Fibroblast of pulmonary artery (primary cell): Measurements from ENCODE around the gene ANKRD65.

Experiments
- DNase-seq: peaks from one replicate; pipeline ENCODE4 v3.0.0-alpha.2; 2010; ENCODE audit warnings: low read depth
- H3K4me3 ChIP-seq: replicated peaks from 2 replicates; pipeline ENCODE4 v1.5.1; 2011; ENCODE audit warnings: low read depth, mild to moderate bottlenecking, control low read depth, low read length, moderate library complexity
- TF ChIP-seq, protein P1 (sequence below): IDR thresholded peaks from 2 replicates; pipeline ENCODE4 v1.5.1; 2011; ENCODE audit warnings: mild to moderate bottlenecking, control low read depth, low read length, inconsistent platforms; ENCODE audit errors: missing control alignments

ANKRD65 gene

DNA sequence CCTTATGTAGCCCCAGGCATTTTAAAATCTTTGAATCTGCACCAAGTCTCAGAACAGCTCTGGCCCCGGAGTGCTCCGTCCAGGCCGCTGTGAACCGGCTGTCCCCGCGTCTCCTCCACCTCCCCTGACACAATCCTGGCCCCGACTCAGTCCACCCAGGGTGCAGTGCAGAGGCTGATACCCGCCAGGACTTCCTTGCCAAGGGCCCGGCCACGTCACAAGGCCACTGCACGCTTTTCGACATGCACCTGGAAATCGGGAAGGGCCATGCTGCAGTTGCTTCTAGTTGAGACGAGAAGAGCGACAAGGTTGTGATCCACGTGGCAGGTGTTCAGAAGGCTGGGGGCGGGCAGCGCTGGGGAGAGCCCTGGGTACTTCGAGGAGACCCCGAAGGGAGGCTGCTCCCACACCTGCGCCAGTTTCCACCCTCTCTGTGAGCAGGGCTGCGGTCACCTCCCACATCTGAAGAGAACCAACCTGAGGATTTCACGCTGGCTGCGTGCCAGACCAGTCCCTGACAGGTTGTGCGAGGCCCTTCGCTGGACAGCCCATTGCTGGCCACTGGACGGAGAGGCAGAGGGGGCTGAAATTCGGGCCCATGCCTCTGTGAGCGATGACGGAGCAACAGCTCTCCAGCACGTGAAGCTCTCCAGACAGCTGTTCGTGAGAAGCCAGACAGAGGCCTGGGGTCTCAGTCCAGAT is 21.1 kb upstream of the ANKRD65 start:
- no peak for DNase-seq
- TF ChIP-seq, protein P1, sequence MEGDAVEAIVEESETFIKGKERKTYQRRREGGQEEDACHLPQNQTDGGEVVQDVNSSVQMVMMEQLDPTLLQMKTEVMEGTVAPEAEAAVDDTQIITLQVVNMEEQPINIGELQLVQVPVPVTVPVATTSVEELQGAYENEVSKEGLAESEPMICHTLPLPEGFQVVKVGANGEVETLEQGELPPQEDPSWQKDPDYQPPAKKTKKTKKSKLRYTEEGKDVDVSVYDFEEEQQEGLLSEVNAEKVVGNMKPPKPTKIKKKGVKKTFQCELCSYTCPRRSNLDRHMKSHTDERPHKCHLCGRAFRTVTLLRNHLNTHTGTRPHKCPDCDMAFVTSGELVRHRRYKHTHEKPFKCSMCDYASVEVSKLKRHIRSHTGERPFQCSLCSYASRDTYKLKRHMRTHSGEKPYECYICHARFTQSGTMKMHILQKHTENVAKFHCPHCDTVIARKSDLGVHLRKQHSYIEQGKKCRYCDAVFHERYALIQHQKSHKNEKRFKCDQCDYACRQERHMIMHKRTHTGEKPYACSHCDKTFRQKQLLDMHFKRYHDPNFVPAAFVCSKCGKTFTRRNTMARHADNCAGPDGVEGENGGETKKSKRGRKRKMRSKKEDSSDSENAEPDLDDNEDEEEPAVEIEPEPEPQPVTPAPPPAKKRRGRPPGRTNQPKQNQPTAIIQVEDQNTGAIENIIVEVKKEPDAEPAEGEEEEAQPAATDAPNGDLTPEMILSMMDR = no peak
- no peak overlapping the region for H3K4me3 ChIP-seq

DNA sequence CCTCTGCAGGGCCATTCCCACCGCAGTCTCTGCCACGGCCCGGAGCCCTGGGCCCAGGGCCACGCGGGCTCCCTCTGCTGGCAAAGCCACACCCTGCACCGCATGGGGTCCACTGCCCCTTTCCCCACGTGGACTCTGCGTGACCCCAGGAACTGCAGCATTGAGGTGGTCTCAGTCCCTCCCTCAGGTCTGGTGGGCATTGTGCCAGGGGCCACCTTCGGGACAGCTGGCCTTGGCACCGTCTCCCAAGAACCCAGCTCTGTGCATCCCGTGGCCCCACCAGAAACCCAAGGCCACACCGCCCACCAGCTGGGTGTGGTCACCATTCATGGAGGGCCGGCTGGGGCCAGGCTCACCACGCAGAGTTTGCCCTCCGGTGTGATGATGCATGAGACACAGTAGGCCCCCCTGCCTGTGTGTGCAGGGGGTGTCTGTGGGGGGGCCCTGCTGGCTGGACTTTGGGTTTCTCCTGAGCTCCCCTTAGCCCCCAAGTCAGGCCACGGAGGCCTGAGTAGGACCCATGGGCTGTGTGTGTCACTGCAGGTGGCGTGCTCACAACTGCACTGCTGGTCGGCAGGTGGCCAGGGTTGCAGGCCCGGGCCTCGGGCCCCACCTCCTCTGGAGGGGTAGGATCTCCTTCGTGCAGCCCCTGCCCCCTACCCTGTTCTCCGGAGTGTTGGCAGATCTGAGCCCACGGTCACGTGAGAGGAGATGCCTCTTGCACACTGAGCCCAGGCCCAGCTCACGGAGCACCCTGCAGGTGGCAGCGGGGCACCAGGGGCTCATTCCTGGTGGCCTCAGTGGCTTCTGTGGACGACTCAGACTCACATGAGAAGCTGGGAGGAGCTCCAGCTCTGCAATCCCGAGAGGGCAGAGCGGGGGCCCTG is 20.2 kb upstream of the ANKRD65 start:
- TF ChIP-seq, protein P1 = peak; percentile 84
- DNase-seq = peak; percentile 45
- H3K4me3 ChIP-seq = no peak overlapping the region

DNA sequence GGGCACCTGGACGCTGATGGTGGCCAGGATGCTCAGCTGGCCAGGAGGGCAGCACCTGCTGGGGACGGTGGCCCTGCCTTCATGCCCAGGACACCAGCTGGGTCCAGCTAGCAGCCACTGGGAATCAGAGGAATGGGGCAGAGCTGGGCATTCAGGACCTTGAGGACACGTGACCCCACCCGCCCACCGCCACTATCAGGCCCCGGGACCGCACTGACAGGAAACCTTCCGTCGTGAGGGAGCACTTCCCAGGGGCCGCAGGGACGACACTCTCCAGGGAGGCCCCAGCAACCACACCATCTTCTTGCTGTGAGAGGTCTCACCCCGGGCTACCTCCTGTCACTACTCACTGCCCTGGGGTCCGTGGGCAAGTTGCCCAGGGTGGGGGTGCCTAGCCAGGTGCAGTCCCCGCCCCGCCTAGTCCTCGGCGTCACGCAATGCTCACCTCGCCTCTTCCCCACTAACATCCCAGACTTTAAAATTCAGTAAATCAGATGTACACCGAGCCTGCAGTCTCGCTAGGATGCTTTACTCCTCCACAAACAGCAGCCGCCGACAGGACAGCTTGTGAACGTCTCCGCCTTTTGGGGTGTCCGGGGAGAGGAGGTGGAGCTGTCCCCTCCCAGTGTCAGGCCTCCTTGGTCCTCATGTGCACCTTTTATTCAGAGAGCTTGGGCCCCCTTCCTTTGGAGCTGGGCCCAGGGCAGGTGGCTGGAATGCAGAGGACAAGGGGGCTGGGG is 19.4 kb upstream of the ANKRD65 start:
- no peak for DNase-seq
- H3K4me3 ChIP-seq = no peak overlapping the region
- TF ChIP-seq, protein P1 = no peak

DNA sequence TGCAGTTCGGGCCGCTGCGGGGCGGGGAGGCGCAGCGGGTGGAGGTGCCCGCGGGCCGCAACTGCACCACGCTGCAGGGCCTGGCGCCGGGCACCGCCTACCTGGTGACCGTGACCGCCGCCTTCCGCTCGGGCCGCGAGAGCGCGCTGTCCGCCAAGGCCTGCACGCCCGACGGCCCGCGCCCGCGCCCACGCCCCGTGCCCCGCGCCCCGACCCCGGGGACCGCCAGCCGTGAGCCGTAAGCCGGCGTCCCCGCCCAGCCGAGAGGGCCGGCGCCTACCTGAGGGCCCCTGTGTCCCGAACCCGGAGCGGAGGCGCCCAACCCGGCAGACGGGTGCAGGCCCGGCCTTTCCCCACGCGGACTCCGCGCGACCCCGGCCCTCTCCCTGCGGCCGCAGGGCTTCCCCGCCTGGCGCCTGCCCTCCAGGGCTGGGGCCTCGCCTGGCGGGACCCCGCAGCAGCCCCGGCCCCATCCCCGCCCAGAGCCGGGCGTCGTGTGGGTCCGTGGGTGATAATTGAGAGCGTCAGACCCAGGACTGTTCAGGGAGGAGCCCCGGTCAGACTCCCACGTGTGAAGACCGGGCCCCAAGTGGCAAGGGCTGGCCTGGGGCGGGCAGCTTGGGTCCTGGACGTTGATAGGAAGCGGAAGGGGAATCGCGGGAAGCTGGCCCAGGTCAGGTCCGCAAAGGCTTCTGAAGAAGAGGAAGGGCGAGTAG is 18.6 kb upstream of the ANKRD65 start:
- TF ChIP-seq, protein P1 = no peak
- no peak overlapping the region for H3K4me3 ChIP-seq
- no peak for DNase-seq

DNA sequence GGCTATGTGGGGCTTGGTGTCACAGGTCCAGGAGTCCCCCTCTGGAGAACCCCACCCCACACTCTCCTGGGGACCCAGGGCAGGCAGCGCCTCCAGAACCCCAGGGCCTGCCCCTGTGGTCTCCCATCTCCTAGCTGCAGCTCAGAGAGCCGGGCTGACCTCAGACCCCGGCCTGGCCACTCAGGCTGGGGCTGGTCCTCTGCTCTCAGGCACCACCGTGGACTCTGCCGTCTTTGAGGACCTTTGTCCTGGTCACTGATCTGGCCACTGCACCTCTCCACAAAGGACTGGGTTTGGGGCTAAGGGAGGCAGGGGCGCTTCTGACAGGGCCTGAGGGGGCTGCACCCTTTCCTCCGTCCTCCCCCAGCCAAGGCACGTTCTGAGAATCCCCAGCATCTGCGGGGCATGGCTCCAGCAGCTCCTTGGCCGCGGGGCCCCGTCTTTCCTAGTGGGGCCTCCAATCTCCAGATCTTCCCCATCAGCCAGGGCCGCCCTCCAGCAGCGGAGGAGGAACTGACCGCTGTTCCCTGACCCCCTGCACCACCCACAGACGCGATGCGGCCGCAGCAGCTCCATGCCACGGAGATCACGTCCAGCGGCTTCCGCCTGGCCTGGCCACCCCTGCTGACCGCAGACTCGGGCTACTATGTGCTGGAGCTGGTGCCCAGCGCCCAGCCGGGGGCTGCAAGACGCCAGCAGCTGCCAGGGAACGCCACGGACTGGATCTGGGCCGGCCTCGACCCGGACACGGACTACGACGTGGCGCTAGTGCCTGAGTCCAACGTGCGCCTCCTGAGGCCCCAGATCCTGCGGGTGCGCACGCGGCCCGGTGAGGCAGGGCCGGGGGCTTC is 17.7 kb upstream of the ANKRD65 start:
- no peak for DNase-seq
- TF ChIP-seq, protein P1 = no peak
- no peak overlapping the region for H3K4me3 ChIP-seq
